ENCODE data around the gene NKX1-2.
A peak's percentile ranks its signal among the peaks of the same experiment; 100 is the strongest.

Gene NKX1-2

GRCh38 chr10:124418726-124419501, 30.9 kb downstream of the NKX1-2 start, which contains the start of gene OAT:
TSS of gene OAT (minus strand) at chr10:124418923. CDS start at chr10:124412171, 6,752 bp downstream.
- peak; percentile 27 for TF ChIP-seq CTCF (IDR thresholded peaks at IDR 0.05; ENCODE audit: low read depth, low read length)
- peak; percentile 97 for DNase-seq
- H3K9me3 ChIP-seq = no peaks in the 10 kb centered on the region
- no peaks in the 10 kb centered on the region for H3K27me3 ChIP-seq
- H3K36me3 ChIP-seq = no peaks in the 10 kb centered on the region
- peak within 1 kb of the TSS; percentile 69 for H3K4me3 ChIP-seq (ENCODE audit: low read depth, low read length)
- H3K4me1 ChIP-seq = no peaks in the 10 kb centered on the region

- Histone ChIP-seq H3K36me3 (no peaks in the 10 kb centered on the region), H3K9me3 (no peaks in the 10 kb centered on the region), H3K4me1 (no peaks in the 10 kb centered on the region), H3K27me3 (no peaks in the 10 kb centered on the region), H3K4me3 (ENCODE audit: low read depth, low read length) (peak overlapping the region; percentile 69)
- DNase-seq = peak; percentile 72
- TF ChIP-seq CTCF (IDR thresholded peaks at IDR 0.05; ENCODE audit: low read depth, low read length) = no peak
These were observed 31.7 kb downstream of the NKX1-2 start for GRCh38 chr10:124417895-124418725.

- DNase-seq = no peak
- no peaks in the 10 kb centered on the region for H3K27me3 ChIP-seq
- no peaks in the 10 kb centered on the region for H3K36me3 ChIP-seq
- H3K4me1 ChIP-seq = no peaks in the 10 kb centered on the region
- no peaks in the 10 kb centered on the region for H3K9me3 ChIP-seq
- TF ChIP-seq CTCF (IDR thresholded peaks at IDR 0.05; ENCODE audit: low read depth, low read length) = no peak
- no peak overlapping the region for H3K4me3 ChIP-seq (ENCODE audit: low read depth, low read length)
These were observed 33.1 kb downstream of the NKX1-2 start for GRCh38 chr10:124416733-124417132.

GRCh38 chr10:124415210-124415609, 34.6 kb downstream of the NKX1-2 start:
- Histone ChIP-seq H3K4me1 (no peaks in the 10 kb centered on the region), H3K27me3 (no peaks in the 10 kb centered on the region), H3K4me3 (ENCODE audit: low read depth, low read length) (no peak overlapping the region), H3K9me3 (no peaks in the 10 kb centered on the region), H3K36me3 (no peaks in the 10 kb centered on the region)
- no peak for TF ChIP-seq CTCF (IDR thresholded peaks at IDR 0.05; ENCODE audit: low read depth, low read length)
- DNase-seq = no peak

- TF ChIP-seq CTCF (IDR thresholded peaks at IDR 0.05; ENCODE audit: low read depth, low read length) = no peak
- peaks cover 4% of the 10 kb centered on the region; the same call in 1 of the 2 replicates for H3K4me1 ChIP-seq
- no peak overlapping the region for H3K4me3 ChIP-seq (ENCODE audit: low read depth, low read length)
- no peaks in the 10 kb centered on the region for H3K27me3 ChIP-seq
- no peaks in the 10 kb centered on the region for H3K36me3 ChIP-seq
- H3K9me3 ChIP-seq = no peaks in the 10 kb centered on the region
- no peak for DNase-seq
These were observed 35.8 kb downstream of the NKX1-2 start for GRCh38 chr10:124414076-124414475.
